ENCODE measurements around the gene PTPN23. TPM values are rescaled to one million over a fixed set of nuclear protein-coding genes. Genes with fewer than 3 reads are reported as not detected.

Gene PTPN23
- total and polyA plus RNA-seq, 11 donors: 11.0 to 30.3 (median 17.4) TPM

DNA sequence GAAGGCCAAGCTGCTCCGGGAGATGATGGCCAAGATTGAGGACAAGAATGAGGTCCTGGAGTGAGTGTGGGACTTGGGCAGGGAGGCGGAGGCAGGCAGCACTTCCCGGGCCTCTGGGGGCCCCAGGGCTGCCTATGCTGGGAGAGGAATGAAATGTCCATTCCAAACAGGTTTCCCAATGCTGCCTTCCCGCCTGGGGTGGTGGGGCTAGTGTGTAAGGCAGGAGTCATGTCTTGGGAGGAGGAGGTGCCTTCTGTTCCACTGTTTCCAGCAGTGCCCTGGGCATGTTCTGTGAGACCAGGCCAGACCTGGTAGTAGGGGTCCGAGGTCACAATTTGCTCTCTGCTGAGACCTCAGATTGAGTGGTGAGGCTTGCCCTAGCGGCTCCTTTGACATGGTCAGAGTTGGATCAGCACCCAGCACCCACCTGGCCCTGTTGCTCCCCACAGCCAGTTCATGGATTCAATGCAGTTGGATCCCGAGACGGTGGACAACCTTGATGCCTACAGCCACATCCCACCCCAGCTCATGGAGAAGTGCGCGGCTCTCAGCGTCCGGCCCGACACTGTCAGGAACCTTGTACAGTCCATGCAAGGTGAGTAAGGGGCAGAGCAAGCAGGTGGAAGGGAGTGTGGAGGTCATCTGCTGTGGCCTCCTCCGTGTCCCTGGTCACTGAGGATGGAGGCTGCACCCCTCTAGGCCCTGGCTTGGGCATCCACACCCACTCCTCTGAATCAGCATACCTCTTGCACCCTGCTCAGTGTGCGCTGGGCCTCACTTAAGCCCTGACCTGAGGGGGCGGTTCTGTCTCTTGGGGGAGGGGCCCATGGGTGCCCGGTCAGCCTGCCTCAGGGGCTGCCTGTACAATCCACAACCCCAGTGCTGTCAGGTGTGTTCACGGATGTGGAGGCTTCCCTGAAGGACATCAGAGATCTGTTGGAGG, 27.3 kb downstream of the PTPN23 start:
- H3K27ac ChIP-seq: no peak overlapping the region
- no peak for TF ChIP-seq POLR2A (IDR thresholded peaks at IDR 0.05)
- TF ChIP-seq, protein P1, sequence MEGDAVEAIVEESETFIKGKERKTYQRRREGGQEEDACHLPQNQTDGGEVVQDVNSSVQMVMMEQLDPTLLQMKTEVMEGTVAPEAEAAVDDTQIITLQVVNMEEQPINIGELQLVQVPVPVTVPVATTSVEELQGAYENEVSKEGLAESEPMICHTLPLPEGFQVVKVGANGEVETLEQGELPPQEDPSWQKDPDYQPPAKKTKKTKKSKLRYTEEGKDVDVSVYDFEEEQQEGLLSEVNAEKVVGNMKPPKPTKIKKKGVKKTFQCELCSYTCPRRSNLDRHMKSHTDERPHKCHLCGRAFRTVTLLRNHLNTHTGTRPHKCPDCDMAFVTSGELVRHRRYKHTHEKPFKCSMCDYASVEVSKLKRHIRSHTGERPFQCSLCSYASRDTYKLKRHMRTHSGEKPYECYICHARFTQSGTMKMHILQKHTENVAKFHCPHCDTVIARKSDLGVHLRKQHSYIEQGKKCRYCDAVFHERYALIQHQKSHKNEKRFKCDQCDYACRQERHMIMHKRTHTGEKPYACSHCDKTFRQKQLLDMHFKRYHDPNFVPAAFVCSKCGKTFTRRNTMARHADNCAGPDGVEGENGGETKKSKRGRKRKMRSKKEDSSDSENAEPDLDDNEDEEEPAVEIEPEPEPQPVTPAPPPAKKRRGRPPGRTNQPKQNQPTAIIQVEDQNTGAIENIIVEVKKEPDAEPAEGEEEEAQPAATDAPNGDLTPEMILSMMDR (IDR thresholded peaks at IDR 0.05): no peak
- intact Hi-C loops (cut with DNase I): no loop called here
- no peaks in the 10 kb centered on the region for H3K9me3 ChIP-seq
- H3K36me3 ChIP-seq: peaks cover 0 to 79% (median 70%) of the 10 kb centered on the region in 9 donors
- no peaks in the 10 kb centered on the region for H3K27me3 ChIP-seq
- 90 to 97% (median 93%) methylated on average over 10 to 18 of the region's 18 CpGs for WGBS, 4 donors
- H3K4me3 ChIP-seq: no peak overlapping the region
- no peak for ATAC-seq
- peaks cover 0 to 23% (median 17%) of the 10 kb centered on the region in 12 donors for H3K4me1 ChIP-seq
- no peak for DNase-seq

DNA sequence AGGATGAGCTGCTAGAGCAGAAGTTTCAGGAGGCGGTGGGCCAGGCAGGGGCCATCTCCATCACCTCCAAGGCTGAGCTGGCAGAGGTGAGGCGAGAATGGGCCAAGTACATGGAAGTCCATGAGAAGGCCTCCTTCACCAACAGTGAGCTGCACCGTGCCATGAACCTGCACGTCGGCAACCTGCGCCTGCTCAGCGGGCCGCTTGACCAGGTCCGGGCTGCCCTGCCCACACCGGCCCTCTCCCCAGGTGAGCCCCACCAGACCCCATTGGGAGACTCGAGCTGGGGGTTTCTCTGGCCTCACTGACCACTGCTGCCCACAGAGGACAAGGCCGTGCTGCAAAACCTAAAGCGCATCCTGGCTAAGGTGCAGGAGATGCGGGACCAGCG, 28.0 kb downstream of the PTPN23 start:
- H3K27me3 ChIP-seq: no peaks in the 10 kb centered on the region
- DNase-seq (no peak), ATAC-seq (no peak)
- TF ChIP-seq, protein P1 (IDR thresholded peaks at IDR 0.05): no peak
- TF ChIP-seq POLR2A (IDR thresholded peaks at IDR 0.05): no peak
- peaks cover 0 to 80% (median 71%) of the 10 kb centered on the region in 9 donors for H3K36me3 ChIP-seq
- no peak overlapping the region for H3K27ac ChIP-seq
- WGBS, 4 donors: 94 to 100% (median 94%) methylated on average over 3 to 15 of the region's 15 CpGs; no CpG with 5 or more reads in 1 of the 4 donors
- intact Hi-C loops (cut with DNase I): no loop called here
- peaks cover 0 to 23% (median 17%) of the 10 kb centered on the region in 12 donors for H3K4me1 ChIP-seq
- H3K9me3 ChIP-seq: no peaks in the 10 kb centered on the region
- no peak overlapping the region for H3K4me3 ChIP-seq

DNA sequence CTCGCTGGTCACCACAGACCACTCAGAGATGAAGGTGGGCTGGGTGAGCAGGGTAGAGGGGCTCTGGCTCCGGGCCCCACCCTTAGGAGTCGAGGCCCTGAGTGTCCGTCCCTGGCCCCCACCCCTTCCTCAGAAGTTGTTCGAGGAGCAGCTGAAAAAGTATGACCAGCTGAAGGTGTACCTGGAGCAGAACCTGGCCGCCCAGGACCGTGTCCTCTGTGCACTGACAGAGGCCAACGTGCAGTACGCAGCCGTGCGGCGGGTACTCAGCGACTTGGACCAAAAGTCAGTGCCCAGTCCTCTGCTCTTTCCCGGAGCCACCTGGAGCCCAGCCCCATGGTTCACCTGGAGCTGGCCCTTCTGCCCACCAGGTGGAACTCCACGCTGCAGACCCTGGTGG, 28.5 kb downstream of the PTPN23 start:
- intact Hi-C loops (cut with DNase I): no loop called here

More for the DNA sequence above, 28.5 kb downstream of the PTPN23 start:
- WGBS, 4 donors: 91 to 93% (median 92%) methylated on average over 12 to 15 of the region's 15 CpGs
- Histone ChIP-seq H3K9me3 (no peaks in the 10 kb centered on the region), H3K36me3 (peaks cover 0 to 84% (median 76%) of the 10 kb centered on the region in 9 donors), H3K4me3 (no peak overlapping the region), H3K4me1 (peaks cover 0 to 19% (median 15%) of the 10 kb centered on the region in 12 donors), H3K27ac (no peak overlapping the region), H3K27me3 (no peaks in the 10 kb centered on the region)
- ATAC-seq: no peak
- TF ChIP-seq, protein P1 (IDR thresholded peaks at IDR 0.05): no peak
- TF ChIP-seq POLR2A (IDR thresholded peaks at IDR 0.05): no peak
- no peak for DNase-seq

All from heart left ventricle (tissue), 16 donors.